Keratinocyte (primary cell): ENCODE measurements around the gene DDX49. TPM values are rescaled to one million over a fixed set of nuclear protein-coding genes. Genes with fewer than 3 reads are reported as not detected.

Source experiments
- DNase-seq: peaks from one replicate; pipeline ENCODE4 v3.0.0-alpha.2; 2011; ENCODE audit warnings: low read depth, missing footprints, low spot score
- FAIRE-seq: peaks from 2 replicates; lab custom pipeline; 2011; peaks lifted over from hg19 to GRCh38; lab: Jason Lieb, UNC
- H2AFZ ChIP-seq: 2 replicates; pipeline ENCODE4 v1.6.0; 2012; ENCODE audit warnings: low read length, control low read depth, inconsistent platforms; ENCODE audit not compliant: control insufficient read depth
- H3K27ac ChIP-seq: 2 replicates; pipeline ENCODE4 v1.5.1; 2011; ENCODE audit warnings: low read length; ENCODE audit not compliant: control insufficient read depth, insufficient read depth
- H3K27me3 ChIP-seq: 3 replicates; pipeline ENCODE4 v1.6.0; 2011; ENCODE audit warnings: low read length; ENCODE audit not compliant: control insufficient read depth, insufficient read depth; ENCODE audit errors: extremely low read depth
- H3K36me3 ChIP-seq, 2 experiments: 2 replicates in 1 of 2; 3 replicates in 1 of 2; pipeline ENCODE4 v1.5.1; 2011; ENCODE audit warnings: low read length in 2 of 2, mild to moderate bottlenecking in 1 of 2; ENCODE audit not compliant: control insufficient read depth in 2 of 2, insufficient read depth in 2 of 2; ENCODE audit errors: extremely low read depth in 1 of 2
- H3K4me1 ChIP-seq: 3 replicates; pipeline ENCODE4 v1.5.1; 2011; ENCODE audit warnings: low read length; ENCODE audit not compliant: control insufficient read depth, insufficient read depth; ENCODE audit errors: extremely low read depth
- H3K4me2 ChIP-seq: 3 replicates; pipeline ENCODE4 v1.6.0; 2011; ENCODE audit warnings: low read depth, low read length; ENCODE audit not compliant: control insufficient read depth, insufficient read depth; ENCODE audit errors: extremely low read depth
- H3K4me3 ChIP-seq, 3 experiments: fragments of 200-600 bp in 1 of 3; sonication (generic) in 1 of 3; 2 replicates in 2 of 3; 3 replicates in 1 of 3; pipeline ENCODE4 v1.5.1; 2011 to 2016; ENCODE audit warnings: low read length in 3 of 3, mild to moderate bottlenecking in 3 of 3, control low read depth in 2 of 3, inconsistent platforms in 1 of 3, low read depth in 1 of 3, mixed read lengths in 1 of 3, mixed run types in 1 of 3, moderate library complexity in 1 of 3; ENCODE audit not compliant: control insufficient read depth in 2 of 3, insufficient read depth in 2 of 3; ENCODE audit errors: extremely low read depth in 1 of 3
- H3K79me2 ChIP-seq: 2 replicates; pipeline ENCODE4 v1.6.0; 2012; ENCODE audit warnings: low read length; ENCODE audit not compliant: control insufficient read depth, insufficient read depth
- H3K9ac ChIP-seq: 3 replicates; pipeline ENCODE4 v1.6.0; 2011; ENCODE audit warnings: low read length; ENCODE audit not compliant: control insufficient read depth, insufficient read depth; ENCODE audit errors: extremely low read depth
- H3K9me1 ChIP-seq: 3 replicates; pipeline ENCODE4 v1.6.0; 2011; ENCODE audit warnings: low read length; ENCODE audit not compliant: control insufficient read depth, insufficient read depth; ENCODE audit errors: extremely low read depth
- H3K9me3 ChIP-seq: 2 replicates; pipeline ENCODE4 v1.5.1; 2012; ENCODE audit warnings: low read depth, low read length; ENCODE audit not compliant: control insufficient read depth
- H4K20me1 ChIP-seq: 3 replicates; pipeline ENCODE4 v1.6.0; 2011; ENCODE audit warnings: low read length; ENCODE audit not compliant: control insufficient read depth, insufficient read depth; ENCODE audit errors: extremely low read depth
- CTCF ChIP-seq, 3 experiments: IDR thresholded peaks in 1 of 3; conservative IDR thresholded peaks in 1 of 3; optimal IDR thresholded peaks in 1 of 3; 2 replicates in 2 of 3; 3 replicates in 1 of 3; pipeline versions ENCODE3 to v1.5.1; 2011; ENCODE audit warnings: low read length in 3 of 3, mild to moderate bottlenecking in 3 of 3, moderate library complexity in 2 of 3, control low read depth in 1 of 3, inconsistent platforms in 1 of 3; ENCODE audit not compliant: insufficient read depth in 2 of 3; ENCODE audit errors: extremely low read depth in 1 of 3
- EZH2 ChIP-seq: IDR thresholded peaks from one replicate; pipeline ENCODE4 v1.6.1; 2012; ENCODE audit warnings: inconsistent platforms, mild to moderate bottlenecking, low read length, moderate library complexity
- dilution Hi-C: fragments of 300-500 bp; cut with MboI; formaldehyde crosslinking; loops from one replicate; pipeline ENCODE4 v1.7.0; 2020; ENCODE audit warnings: low sequenced_read_pairs; ENCODE audit not compliant: extremely low pct_ligation_motif_present
- polyA plus RNA-seq, 5 experiments: library from polyadenylated mRNA; depleted of rRNA in 3 of 5; stranded (reverse) in 3 of 5; stranded (forward) in 1 of 5; unstranded in 1 of 5; fragments of >200 nt; gene quantifications; 1 replicate in 1 of 5; 2 replicates in 3 of 5; 3 replicates in 1 of 5; pipeline versions ENCODE4 v1.2.1 to v1.2.3, GENCODE V29; 2011 to 2012; ENCODE audit warnings: missing spikeins in 2 of 5, low read depth in 1 of 5, low replicate concordance in 1 of 5

The DDX49 gene
- polyA plus RNA-seq, 1 donor (not counting 4 experiments of a cell fraction or from before 2014, with no cell fraction given), result 39.2 TPM

- no peaks in the 10 kb centered on the region for H3K79me2 ChIP-seq
- H4K20me1 ChIP-seq, result no peaks in the 10 kb centered on the region
- no peaks in the 10 kb centered on the region for H3K9me3 ChIP-seq
- FAIRE-seq (no peak), DNase-seq (no peak)
- dilution Hi-C loops, result no loop called here
- H2AFZ ChIP-seq, result no peak overlapping the region
- no peak for TF ChIP-seq CTCF (optimal IDR thresholded peaks at IDR 0.05 in 1 of 3, IDR thresholded peaks at IDR 0.05 in 1 of 3, conservative IDR thresholded peaks at IDR 0.05 in 1 of 3; ENCODE audit: extremely low read depth in 1 of 3, insufficient read depth in 2 of 3, low read length in 3 of 3)
- no peak for TF ChIP-seq EZH2
- no peak overlapping the region for H3K4me2 ChIP-seq
- H3K27ac ChIP-seq, result no peak overlapping the region
- no peak overlapping the region for H3K9ac ChIP-seq
- peaks cover 23 to 47% of the 10 kb centered on the region in 2 experiments for H3K36me3 ChIP-seq
- H3K27me3 ChIP-seq, result no peaks in the 10 kb centered on the region
- H3K4me1 ChIP-seq, result no peaks in the 10 kb centered on the region
- H3K9me1 ChIP-seq, result no peaks in the 10 kb centered on the region
- no peak overlapping the region for H3K4me3 ChIP-seq
These were observed 12.7 kb upstream of the DDX49 start for GRCh38 chr19:18906605-18907519.

- H3K36me3 ChIP-seq, result peaks cover 39 to 45% of the 10 kb centered on the region in 2 experiments
- no peak for FAIRE-seq
- dilution Hi-C loops, result no loop called here
These were observed 10.4 kb upstream of the DDX49 start for GRCh38 chr19:18908917-18909619.

More at GRCh38 chr19:18908917-18909619, 10.4 kb upstream of the DDX49 start:
- Histone ChIP-seq H4K20me1 (no peaks in the 10 kb centered on the region), H2AFZ (no peak overlapping the region), H3K79me2 (peaks cover 15% of the 10 kb centered on the region), H3K9me1 (no peaks in the 10 kb centered on the region), H3K4me3 (no peak overlapping the region), H3K27me3 (no peaks in the 10 kb centered on the region), H3K9ac (no peak overlapping the region), H3K9me3 (no peaks in the 10 kb centered on the region), H3K4me2 (no peak overlapping the region), H3K4me1 (no peaks in the 10 kb centered on the region), H3K27ac (no peak overlapping the region)
- DNase-seq, result no peak
- TF ChIP-seq EZH2, result no peak
- TF ChIP-seq CTCF (optimal IDR thresholded peaks at IDR 0.05 in 1 of 3, IDR thresholded peaks at IDR 0.05 in 1 of 3, conservative IDR thresholded peaks at IDR 0.05 in 1 of 3; ENCODE audit: extremely low read depth in 1 of 3, insufficient read depth in 2 of 3, low read length in 3 of 3), result no peak
